HG03280 (cell line): Measurements from ENCODE around the gene LRRC4.
A peak's percentile ranks its signal among the peaks of the same experiment; 100 is the strongest.

ENCODE experiments used
- ATAC-seq: cut with Tn5 transposase; IDR thresholded peaks from one replicate; pipeline ENCODE4 v1.9.1; 2021; ENCODE audit warnings: mild to moderate bottlenecking, moderate library complexity; ENCODE audit not compliant: unreplicated experiment

The LRRC4 gene

GRCh38 chr7:128060018-128060417 lies 28.8 kb upstream of the LRRC4 start:
- ATAC-seq = no peak

DNA sequence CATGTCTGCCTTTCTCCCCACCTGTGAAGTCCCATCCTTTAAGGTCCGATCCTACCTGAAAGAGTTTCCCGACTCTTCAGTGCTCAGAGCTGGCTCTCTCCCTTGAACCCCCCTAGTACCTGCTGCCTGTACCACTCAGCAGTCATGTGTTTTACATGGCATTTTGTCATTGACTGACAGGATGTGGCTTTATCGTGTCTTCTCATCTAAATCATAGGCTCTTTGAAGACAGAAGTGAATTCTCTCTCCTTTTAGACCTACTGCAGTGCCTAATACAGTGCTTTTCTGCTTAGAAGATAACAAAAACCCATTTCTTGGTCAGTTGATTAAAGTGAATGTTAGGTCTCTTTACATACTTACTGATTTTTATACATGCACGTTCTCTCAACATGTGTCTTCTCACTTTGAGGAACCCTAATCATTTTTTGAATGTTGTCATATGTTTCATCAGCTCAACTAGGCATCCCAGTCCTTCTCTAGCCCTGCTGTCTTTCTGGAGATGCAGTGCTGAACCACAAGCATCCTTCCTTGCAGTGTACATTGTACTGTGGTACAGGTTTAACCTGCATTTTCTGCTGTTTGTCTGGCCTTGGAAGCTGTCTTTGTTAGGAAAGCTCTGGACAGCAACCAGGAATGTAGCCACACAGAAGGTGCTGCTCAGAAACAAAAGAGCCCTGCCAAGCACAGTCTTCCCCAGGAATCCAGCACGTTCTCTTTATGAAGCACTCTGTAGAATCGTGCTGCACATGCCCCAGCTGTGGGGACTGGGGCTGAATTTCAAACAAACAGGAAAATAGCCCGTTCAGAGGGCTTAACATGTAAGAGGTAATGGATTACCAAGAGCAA lies 28.1 kb upstream of the LRRC4 start:
- no peak for ATAC-seq

GRCh38 chr7:128057909-128058308 lies 26.7 kb upstream of the LRRC4 start:
- no peak for ATAC-seq

- no peak for ATAC-seq
Observed at GRCh38 chr7:128056901-128057300, 25.7 kb upstream of the LRRC4 start.

- ATAC-seq = no peak
Observed at GRCh38 chr7:128055637-128056036, 24.4 kb upstream of the LRRC4 start.

DNA sequence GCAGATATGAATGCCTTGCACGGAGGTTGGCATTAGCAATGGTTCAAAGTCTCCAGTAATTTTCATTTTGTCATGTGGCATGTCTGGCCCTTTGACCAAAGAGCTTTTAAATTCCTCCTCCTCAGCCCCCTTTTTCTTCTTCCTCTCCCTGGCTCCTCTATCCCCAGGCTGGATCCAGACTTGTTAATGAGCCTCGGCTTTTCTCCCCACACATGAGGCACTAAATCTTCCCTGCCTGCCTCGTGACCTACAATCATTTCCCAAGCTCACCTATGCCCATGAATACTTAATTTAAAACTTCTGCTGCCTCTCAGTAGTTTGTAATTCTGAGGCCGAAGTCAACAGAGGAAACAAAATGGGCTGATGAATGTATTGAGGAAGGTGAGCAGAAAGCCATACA lies 23.3 kb upstream of the LRRC4 start:
- no peak for ATAC-seq

- ATAC-seq = no peak
Observed at GRCh38 chr7:128053991-128054390, 22.8 kb upstream of the LRRC4 start.

- no peak for ATAC-seq
Observed at GRCh38 chr7:128053023-128053422, 21.8 kb upstream of the LRRC4 start.

DNA sequence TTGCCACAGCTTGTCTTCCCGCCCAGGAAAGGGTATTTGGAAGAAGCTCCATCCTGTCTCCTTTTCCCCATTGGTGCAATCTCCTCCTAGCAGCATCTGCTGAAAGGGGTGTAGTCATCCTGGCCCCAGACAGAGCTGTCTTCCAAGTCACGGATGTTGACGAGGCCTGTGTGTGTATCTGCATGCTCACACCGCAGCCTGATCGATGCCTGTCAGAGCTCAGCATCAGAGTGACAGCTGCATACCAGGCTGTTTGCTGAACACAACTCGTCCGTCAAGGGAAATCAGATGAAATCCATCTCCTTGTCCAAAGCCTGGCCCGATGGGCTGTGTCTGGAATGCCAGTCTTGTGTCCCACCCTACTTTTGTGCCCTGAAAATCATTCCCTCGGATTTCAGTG lies 21.2 kb upstream of the LRRC4 start:
- no peak for ATAC-seq

- ATAC-seq = no peak
Observed at GRCh38 chr7:128045766-128046165, 14.5 kb upstream of the LRRC4 start.

DNA sequence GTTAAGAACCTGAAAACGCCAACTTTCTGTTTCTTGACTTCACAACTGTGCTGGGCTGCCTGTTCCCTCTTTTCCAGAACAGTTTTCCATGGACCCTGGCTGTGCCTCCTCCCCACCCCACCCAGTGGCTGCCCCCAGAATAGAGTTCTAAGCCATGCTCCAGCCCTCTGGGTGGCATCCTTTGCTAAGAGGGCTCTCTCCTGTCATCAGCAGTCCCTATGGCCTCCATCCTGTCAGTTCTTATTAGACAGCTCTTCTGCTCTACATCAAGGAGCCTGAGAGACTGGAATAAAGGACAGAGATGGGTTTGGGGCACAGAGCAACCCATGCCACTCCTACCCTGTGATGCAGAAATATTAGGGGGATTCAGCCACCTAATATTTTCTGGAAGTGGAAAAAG lies 13.9 kb upstream of the LRRC4 start:
- no peak for ATAC-seq

DNA sequence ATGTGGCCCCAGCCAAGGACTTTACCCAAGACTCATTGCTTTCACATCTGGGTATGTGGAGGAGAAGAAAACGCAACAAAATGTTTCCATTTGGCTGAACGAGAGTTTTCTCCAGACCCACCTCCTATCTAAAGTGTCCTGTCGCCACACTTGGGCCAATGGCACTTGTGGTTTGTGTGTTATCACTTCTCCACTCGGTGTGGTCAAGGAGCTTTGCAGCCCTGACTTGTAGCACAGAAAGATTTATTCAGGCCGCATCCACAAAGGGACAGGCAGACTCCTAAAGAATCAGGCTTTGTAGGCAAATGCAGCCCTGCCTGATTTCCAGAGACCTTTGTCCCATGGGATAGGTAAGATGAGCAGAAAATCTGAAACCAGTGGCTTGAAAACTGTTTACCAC lies 12.8 kb upstream of the LRRC4 start:
- ATAC-seq = no peak

DNA sequence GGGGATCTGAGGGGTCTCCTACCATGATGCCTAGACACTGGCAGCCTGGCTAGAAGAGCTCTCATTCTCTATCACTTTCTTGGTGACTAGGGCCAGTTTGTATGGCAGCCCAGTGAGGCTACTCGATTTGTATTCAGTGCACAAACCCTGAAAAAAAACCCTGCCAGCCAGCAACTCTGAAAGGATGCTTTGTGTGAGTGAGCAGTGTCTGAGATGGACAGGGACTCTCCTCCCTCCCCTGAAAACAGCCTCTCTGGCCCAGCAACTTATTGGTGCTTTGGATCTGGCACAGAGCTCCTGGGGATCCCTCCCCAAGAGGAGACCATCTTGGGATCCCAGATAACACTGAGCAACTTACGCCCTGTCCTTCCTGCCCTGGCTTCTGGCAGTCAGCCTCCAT lies 10.8 kb upstream of the LRRC4 start:
- no peak for ATAC-seq

DNA sequence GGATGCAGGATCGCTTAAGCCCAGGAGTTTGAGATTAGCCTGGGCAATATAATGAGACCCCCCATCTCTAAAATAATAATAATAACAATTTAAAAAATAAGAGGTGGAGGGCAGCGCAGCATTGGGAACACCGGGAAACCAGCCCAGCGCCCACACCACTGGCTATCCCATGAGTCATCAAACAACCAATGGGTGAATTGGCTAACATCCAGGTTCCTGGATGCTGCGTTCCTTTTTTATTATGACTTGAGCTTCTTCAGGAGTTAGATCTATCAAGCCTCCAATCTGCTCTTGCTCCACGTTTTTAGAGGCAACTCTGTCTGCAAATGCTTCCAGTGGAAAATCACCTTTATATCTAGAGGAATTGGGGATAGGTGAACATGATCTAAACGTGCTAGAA lies 10.0 kb upstream of the LRRC4 start:
- ATAC-seq = no peak

DNA sequence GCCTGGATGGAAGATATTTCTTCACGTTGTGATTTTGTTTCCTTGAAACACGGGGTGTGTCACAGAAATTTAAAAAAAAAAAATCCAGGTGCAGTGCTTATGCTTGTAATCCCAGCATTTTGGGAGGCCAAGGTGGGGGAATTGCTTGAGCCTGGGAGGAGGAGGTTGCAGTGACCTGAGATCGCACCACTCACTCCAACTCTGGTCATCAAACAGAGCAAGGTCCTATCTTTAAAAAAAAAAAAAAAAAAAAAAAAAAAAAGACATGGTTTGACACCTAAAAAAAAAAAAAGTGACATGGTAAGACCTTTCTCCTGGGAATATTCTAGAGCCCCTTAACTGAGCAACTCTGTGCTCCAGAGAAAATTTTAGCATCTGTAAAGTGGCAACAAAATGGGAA lies 9.0 kb upstream of the LRRC4 start:
- no peak for ATAC-seq

DNA sequence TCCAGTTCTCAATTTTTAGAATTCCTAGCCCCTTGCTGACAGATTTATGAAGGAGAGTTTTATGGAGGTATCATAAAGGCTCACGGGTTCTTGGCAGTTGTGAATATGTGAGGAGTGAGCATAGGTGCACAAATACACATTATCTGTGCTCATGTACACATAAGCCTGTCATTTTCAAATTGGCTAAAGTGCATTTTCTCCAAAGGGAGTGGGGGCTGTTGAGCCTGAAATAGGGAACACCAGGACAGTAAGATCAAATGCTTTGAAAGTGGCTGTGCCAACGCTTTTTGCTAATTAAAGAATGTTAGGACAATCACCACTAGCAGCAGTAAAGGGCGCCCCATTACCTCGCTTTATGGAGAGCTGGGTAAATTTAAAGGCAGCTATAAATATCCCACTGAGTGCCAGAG lies 8.3 kb upstream of the LRRC4 start:
- ATAC-seq = no peak

GRCh38 chr7:128037880-128038619 lies 6.8 kb upstream of the LRRC4 start:
- peak; percentile 39 for ATAC-seq

DNA sequence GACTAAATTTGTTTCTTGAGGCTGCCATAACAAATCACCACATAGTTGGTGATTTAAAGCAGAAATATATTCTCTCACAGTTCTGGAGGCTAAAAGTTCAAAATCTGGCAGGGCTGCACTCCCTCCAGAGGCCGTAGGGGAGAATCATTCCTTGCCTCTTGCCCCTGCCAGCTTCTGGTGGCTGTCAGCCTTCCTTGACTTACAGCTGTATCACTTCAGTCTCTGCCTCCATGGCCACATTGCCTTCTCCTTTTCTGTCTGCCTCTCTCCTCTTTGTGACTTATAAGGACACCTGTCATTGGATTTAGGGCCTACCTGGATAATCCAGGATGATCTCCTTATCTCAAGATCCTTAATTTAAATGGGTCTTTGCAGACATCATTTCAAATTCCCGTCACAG lies 5.8 kb upstream of the LRRC4 start:
- no peak for ATAC-seq

DNA sequence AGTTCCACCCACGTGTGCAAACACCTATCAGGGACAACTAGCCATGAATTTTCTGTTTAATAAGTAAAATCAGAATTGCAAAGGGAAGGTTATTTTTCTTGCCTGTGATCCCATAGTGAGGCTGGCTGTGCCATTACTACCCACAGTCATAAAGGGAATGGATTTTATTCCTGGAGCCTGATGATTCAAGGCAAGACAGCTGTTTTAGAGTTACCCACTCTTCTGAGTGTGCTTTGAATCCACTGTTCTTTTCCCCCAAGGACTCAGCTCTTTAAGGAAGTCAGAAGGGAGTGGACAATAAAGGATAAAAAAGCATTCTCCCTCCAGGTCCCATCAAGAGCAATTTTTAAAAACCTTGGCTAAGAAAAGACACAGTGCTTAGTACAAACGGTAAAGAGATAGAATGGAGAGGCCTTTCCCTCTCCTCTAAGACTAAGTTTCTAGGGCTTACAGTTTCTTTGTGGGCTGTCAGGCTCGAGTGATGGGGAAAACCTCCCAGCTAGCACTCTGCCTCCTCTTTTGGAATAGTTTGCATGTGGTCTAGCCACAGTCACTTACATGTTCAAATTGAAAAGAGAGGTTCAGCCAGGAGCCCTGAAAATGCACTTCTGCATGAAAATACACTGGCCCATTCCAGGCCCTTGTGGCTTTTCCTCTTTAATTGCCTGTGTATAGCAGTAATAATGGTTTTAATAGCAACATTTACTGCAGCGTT lies 5.1 kb upstream of the LRRC4 start:
- no peak for ATAC-seq

GRCh38 chr7:128035712-128036111 lies 4.5 kb upstream of the LRRC4 start:
- ATAC-seq = no peak

DNA sequence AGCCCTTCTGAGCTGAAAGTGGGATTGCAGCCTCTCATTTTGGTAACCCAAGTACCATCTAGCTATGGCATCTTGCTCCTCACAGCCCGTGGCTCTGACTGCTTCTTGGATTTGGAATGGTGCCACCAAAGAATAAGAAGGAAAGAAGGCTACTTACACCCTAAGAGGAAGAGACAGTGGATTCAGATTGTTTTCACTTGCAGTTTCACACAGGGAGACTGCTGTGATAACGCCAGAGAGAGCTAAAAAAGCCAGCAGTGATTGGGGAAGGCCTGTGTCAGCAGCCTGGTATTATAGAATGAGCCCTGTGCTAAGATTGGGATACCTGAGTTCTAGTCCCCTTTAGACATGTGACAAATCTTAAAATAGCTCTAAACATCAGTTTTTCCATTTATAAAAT lies 3.6 kb upstream of the LRRC4 start:
- ATAC-seq = no peak

DNA sequence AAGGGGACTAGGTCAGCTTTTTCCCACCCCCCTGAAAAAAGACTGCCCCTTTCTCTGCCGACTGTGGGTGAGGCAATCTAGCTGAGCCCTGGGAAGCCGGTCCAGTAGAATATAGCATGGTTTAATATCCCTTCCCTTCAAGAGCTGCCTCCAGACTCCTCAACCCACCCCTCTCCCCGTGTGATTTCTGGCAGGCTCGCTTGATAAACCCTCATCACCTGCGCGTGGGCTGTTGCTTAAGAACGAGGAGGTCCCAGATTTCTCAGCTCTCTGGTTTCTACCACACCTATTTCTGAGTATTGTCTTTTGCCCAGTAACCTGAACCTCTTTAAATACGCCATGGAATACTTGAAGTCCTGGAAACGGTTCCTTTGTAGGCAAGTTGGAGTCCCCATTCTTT lies 2.0 kb upstream of the LRRC4 start:
- no peak for ATAC-seq
